Activated CD4-positive, alpha-beta T cell treated with anti-CD3 and anti-CD28 coated beads, Interleukin-2, amount 10 ng/mL, durations not matched to agents 24 days and 14 days (primary cell): ENCODE results near the gene BRI3BP. TPM values are rescaled to one million over a fixed set of nuclear protein-coding genes. Genes with fewer than 3 reads are reported as not detected.

Experiments used
- DNase-seq: peaks from one replicate; pipeline ENCODE4 v3.0.0; 2022
- H3K27ac Mint-ChIP-seq: one replicate; pipeline ENCODE4 v1.8.0; 2022; ENCODE audit warnings: mild to moderate bottlenecking, mixed read lengths
- H3K27me3 Mint-ChIP-seq: one replicate; pipeline ENCODE4 v1.8.0; 2022; ENCODE audit warnings: mixed read lengths
- H3K36me3 Mint-ChIP-seq: one replicate; pipeline ENCODE4 v1.8.0; 2022; ENCODE audit warnings: low read depth, mild to moderate bottlenecking, mixed read lengths
- H3K4me1 Mint-ChIP-seq: one replicate; pipeline ENCODE4 v1.8.0; 2021; ENCODE audit warnings: mixed read lengths
- H3K4me3 Mint-ChIP-seq: one replicate; pipeline ENCODE4 v1.8.0; 2022; ENCODE audit warnings: mild to moderate bottlenecking, moderate library complexity, mixed read lengths
- H3K9me3 Mint-ChIP-seq: one replicate; pipeline ENCODE4 v1.8.0; 2021; ENCODE audit warnings: mixed read lengths
- intact Hi-C: fragments of 100-400 bp; cut with micrococcal nuclease; formaldehyde crosslinking; loops from one replicate; pipeline ENCODE4 v1.15.1; 2023
- total RNA-seq: library from RNA; stranded (reverse); gene quantifications from 2 replicates; pipeline ENCODE4 v1.2.3, GENCODE V29; 2022

BRI3BP gene
- total RNA-seq, 1 donor from 2014 or later, result 37.4 TPM

DNA sequence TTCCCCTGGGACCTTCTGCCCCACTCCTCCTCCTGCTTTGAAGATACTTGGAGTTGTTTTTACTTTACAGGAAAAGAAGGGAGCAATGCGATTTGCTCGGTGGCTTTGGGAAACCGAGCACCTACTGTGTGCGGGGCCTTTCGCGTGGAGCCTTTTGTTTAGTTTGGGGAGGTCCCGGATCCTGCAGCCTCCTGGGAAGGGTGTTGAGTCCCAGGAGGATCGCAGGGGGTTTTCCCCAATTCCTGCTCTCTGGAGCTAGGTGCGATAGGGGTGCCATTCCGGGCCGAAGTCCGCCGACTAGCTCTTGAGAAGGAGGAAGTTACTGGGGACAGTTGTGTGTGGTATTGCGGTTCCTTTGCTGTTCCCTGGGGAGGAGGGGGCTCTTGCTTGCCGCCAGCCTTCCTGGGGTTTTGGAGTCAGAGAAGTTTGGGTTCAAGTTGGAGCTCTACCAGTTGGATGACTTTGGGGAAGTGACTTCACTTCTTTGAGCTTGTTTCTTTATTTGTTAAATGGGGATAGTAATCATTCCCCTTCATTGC lies 1.1 kb downstream of the BRI3BP start:
- intact Hi-C loops, result no loop called here
- H3K27me3 Mint-ChIP-seq, result no peaks in the 10 kb centered on the region
- DNase-seq, result peak; percentile 73
- H3K4me3 Mint-ChIP-seq, result peak overlapping the region; percentile 94
- peak overlapping the region; percentile 92 for H3K27ac Mint-ChIP-seq
- H3K9me3 Mint-ChIP-seq, result no peaks in the 10 kb centered on the region
- H3K36me3 Mint-ChIP-seq, result peaks cover 18% of the 10 kb centered on the region
- H3K4me1 Mint-ChIP-seq, result peaks cover 21% of the 10 kb centered on the region

DNA sequence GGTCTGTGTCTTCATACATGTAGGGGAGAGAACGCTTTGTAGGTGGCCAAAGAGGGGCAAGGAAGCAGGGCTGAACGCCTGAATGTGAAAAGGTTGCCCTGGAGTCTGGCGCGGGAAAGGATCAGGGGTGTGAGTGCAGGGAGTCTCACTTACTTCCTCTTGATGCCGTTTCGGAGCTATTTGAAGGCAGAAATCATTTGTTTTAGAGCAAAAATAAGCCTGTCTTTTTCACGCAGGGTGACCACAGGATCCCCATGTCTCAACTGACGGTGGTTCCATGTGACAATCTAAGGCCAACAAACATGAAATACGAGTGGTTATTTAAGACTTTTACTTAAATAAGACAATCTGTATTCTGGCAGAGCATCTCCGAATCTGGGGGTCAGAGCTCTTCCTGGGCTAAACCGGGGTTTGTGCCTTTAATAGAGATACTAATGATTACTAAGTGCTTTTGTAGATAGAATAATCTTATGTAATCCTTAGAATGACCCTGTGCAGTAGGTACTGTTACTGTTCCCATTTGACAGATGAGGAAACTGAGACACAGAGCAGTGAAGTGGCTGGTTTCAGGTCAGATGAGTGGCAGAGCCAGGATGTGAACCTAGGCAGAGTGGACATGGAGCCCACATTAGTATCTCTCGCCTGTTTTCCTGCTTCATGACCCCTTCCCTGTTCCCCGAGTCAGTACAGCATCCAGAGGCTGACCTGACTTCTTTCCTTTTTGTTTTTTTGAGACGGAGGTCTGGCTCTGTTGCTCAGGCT lies 1.9 kb downstream of the BRI3BP start:
- H3K4me3 Mint-ChIP-seq, result peak overlapping the region; percentile 94
- peak overlapping the region; percentile 92 for H3K27ac Mint-ChIP-seq
- peaks cover 21% of the 10 kb centered on the region for H3K4me1 Mint-ChIP-seq
- intact Hi-C loops, result no loop called here
- DNase-seq, result peak; percentile 62
- no peaks in the 10 kb centered on the region for H3K9me3 Mint-ChIP-seq
- H3K36me3 Mint-ChIP-seq, result peaks cover 18% of the 10 kb centered on the region
- no peaks in the 10 kb centered on the region for H3K27me3 Mint-ChIP-seq

DNA sequence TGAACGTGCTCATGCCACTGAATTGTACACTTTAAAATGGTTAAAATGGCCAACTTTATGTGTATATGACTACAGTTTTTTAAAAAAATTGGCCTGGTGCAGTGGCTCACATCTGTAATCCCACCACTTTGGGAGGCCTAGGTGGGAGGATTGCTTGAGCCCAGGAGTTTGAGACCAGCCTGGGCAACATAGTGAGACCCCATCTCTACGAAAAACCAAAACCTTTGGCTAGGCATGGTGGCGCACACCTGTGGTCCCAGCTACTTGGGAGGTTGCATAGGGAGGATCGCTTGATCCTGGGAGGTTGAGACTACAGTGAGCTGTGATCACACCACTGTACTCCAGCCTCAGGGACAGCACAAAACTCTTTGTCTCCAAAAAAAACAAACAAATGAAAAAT lies 5.3 kb downstream of the BRI3BP start:
- no peak for DNase-seq
- intact Hi-C loops, result no loop called here
- Mint-ChIP-seq H3K4me3 (no peak overlapping the region), H3K36me3 (peaks cover 24% of the 10 kb centered on the region), H3K4me1 (peaks cover 25% of the 10 kb centered on the region), H3K27me3 (no peaks in the 10 kb centered on the region), H3K9me3 (no peaks in the 10 kb centered on the region), H3K27ac (no peak overlapping the region)

GRCh38 chr12:125001636-125002035 lies 8.2 kb downstream of the BRI3BP start:
- Mint-ChIP-seq H3K27me3 (no peaks in the 10 kb centered on the region), H3K9me3 (no peaks in the 10 kb centered on the region), H3K4me1 (peaks cover 11% of the 10 kb centered on the region), H3K36me3 (peaks cover 14% of the 10 kb centered on the region), H3K27ac (no peak overlapping the region), H3K4me3 (no peak overlapping the region)
- no peak for DNase-seq
- intact Hi-C loops, result no loop called here

- Mint-ChIP-seq H3K4me1 (peaks cover 17% of the 10 kb centered on the region), H3K36me3 (peaks cover 15% of the 10 kb centered on the region), H3K9me3 (no peaks in the 10 kb centered on the region), H3K27me3 (no peaks in the 10 kb centered on the region), H3K27ac (no peak overlapping the region), H3K4me3 (no peak overlapping the region)
- intact Hi-C loops, result no loop called here
- DNase-seq, result no peak
These were observed 9.6 kb downstream of the BRI3BP start for GRCh38 chr12:125003021-125003420.

DNA sequence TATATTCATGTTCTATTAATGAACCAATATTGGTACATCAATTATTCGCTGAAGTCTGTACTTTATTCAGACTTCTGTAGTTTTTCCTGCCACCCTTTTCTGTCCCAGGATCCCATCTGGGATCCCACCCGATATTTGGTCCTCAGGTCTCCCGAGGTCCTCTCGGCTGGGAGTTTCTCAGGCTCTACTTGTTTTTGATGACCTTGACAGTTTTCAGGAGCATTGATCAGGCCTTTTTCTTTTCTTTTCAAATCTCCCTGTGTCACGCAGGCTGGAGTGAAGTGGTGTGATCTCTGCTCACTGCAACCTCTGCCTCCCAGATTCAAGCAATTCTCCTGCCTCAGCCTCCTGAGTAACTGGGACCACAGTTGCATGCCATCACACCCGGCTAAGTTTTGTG lies 11.2 kb downstream of the BRI3BP start:
- Mint-ChIP-seq H3K36me3 (peaks cover 11% of the 10 kb centered on the region), H3K9me3 (no peaks in the 10 kb centered on the region), H3K27me3 (no peaks in the 10 kb centered on the region), H3K4me3 (no peak overlapping the region), H3K27ac (no peak overlapping the region), H3K4me1 (peaks cover 15% of the 10 kb centered on the region)
- DNase-seq, result no peak
- intact Hi-C loops, result no loop called here

DNA sequence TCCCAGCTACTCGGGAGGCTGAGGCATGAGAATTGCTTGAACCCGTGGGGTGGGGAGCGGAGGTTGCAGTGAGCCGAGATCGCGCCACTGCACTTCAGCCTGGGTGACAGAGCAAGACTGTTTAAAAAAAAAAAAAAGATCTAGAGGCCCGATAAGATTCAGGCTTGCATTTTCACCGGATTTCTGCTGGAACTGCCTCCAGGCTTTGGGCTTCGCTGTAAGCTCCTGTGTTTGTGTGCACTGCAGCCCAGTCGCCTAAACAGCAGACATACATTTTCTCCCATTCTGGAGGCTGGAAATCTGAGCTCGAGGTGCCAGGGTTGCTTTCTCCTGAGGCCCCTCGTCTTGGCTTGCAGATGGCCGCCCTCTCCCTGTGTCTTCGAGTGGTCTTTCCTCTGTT lies 12.2 kb downstream of the BRI3BP start:
- no peak for DNase-seq
- no peak overlapping the region for H3K4me3 Mint-ChIP-seq
- H3K9me3 Mint-ChIP-seq, result no peaks in the 10 kb centered on the region
- intact Hi-C loops, result no loop called here
- no peaks in the 10 kb centered on the region for H3K27me3 Mint-ChIP-seq
- H3K36me3 Mint-ChIP-seq, result peaks cover 10% of the 10 kb centered on the region
- H3K27ac Mint-ChIP-seq, result no peak overlapping the region
- H3K4me1 Mint-ChIP-seq, result peaks cover 13% of the 10 kb centered on the region

GRCh38 chr12:125006365-125006764 lies 12.9 kb downstream of the BRI3BP start:
- no peak for DNase-seq
- Mint-ChIP-seq H3K27me3 (no peaks in the 10 kb centered on the region), H3K4me3 (no peak overlapping the region), H3K27ac (no peak overlapping the region), H3K36me3 (peaks cover 9% of the 10 kb centered on the region), H3K9me3 (no peaks in the 10 kb centered on the region), H3K4me1 (peaks cover 12% of the 10 kb centered on the region)
- intact Hi-C loops, result no loop called here

DNA sequence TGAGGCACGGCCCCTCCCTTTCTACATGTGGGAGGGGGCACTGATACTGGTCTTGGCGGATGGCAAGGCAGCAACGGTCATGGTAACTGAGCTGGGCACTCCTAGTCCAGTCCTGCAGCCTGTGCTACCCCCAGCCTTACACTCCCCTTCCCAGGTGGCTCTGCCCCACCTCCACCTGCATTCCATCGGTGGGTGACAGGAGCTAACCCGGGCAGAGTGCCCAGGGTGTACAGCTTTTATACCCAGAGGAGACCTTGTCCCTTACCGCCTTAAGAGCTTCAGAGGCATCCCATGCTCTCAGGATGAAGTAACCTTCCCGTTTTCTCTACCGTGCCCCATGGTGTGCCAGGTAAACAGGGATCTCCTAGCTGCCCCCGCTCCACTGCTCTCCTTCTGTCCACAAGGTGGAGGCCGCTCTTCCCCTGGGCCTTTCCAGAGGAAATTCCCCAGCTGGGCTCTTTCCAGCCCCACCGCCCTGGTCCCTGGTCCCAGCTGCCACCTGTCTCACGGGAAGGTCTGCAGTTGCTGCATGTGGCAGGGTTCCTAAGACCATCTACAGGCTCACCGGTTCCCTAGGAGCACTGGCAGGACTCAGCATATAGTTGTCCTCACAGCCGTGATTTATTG lies 20.5 kb downstream of the BRI3BP start:
- Mint-ChIP-seq H3K36me3 (peaks cover 26% of the 10 kb centered on the region), H3K4me3 (no peak overlapping the region), H3K27ac (no peak overlapping the region), H3K27me3 (no peaks in the 10 kb centered on the region), H3K9me3 (no peaks in the 10 kb centered on the region), H3K4me1 (no peaks in the 10 kb centered on the region)
- DNase-seq, result no peak
- intact Hi-C loops, result no loop called here

DNA sequence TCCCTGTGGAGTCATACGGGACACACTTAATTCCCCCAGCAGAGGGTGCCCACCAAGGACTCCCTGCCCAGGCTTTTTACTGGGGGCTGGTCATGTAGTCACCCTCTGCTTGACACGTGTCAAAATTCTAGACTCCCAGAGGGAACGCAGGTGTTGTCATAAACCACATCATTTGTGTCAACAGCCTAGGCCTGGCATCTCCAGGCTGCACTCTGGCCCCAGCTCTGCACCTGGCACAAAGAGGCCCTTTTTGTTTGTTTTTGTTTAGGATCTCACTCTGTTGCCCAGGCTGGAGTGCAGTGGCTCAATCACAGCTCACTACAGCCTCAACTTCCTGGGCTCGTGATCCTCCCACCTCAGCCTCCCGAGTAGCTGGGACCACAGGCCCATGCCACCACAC lies 21.1 kb downstream of the BRI3BP start:
- Mint-ChIP-seq H3K36me3 (peaks cover 30% of the 10 kb centered on the region), H3K27me3 (no peaks in the 10 kb centered on the region), H3K4me1 (no peaks in the 10 kb centered on the region), H3K27ac (no peak overlapping the region), H3K4me3 (no peak overlapping the region), H3K9me3 (no peaks in the 10 kb centered on the region)
- intact Hi-C loops, result no loop called here
- no peak for DNase-seq

DNA sequence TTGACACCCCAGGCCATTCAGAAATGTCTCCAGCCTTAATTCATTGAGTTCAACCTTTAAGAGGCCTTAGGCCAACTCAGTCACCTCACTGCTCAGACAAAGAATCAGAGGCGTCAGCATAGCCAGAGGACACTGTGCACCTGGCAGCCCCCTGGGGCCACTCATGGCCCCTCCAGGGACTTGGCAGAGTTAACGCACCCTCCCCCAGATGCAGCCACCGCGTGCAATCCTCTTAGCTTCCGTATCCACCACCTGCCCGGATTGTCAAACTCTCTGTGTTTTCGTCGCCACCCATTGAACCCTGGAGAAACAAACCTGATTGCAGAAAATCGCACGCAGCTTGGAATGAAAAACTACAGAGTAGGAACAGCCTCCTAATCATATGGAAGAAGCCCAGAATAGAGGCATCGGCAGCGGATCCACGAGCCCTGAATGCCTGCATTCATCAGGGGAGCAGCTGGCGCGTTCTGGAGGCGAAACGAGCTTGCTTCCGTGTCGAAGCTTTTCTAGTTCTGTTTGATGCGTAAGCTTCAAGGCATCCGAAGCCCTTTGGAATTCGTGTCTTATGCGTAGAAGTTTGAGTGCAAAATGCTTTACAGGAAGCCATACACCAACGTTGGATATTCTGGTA lies 22.4 kb downstream of the BRI3BP start:
- no peaks in the 10 kb centered on the region for H3K4me1 Mint-ChIP-seq
- H3K4me3 Mint-ChIP-seq, result no peak overlapping the region
- no peaks in the 10 kb centered on the region for H3K27me3 Mint-ChIP-seq
- H3K9me3 Mint-ChIP-seq, result no peaks in the 10 kb centered on the region
- intact Hi-C loops, result no loop called here
- DNase-seq, result no peak
- peaks cover 34% of the 10 kb centered on the region for H3K36me3 Mint-ChIP-seq
- no peak overlapping the region for H3K27ac Mint-ChIP-seq

DNA sequence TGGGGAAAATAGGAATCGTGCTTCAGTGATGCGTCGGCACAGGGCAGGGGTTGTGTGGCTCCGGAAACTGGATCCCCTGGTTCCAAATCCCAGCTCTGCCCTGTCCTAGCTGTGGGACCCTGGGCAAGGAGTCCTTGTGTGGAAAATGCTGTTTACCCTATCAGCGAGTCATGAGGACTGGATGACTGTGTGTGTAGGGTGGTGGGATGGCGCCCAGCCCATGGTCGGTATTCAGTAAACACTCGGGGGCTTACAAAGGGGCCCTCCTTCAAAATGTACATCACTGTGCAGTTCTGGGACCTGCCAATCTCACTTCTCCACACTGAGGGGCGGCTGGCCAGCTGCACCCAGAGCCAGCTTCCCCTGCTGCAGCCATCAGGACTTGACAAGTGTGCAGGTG lies 24.4 kb downstream of the BRI3BP start:
- intact Hi-C loops, result no loop called here
- H3K9me3 Mint-ChIP-seq, result no peaks in the 10 kb centered on the region
- H3K27ac Mint-ChIP-seq, result no peak overlapping the region
- peaks cover 36% of the 10 kb centered on the region for H3K36me3 Mint-ChIP-seq
- no peak overlapping the region for H3K4me3 Mint-ChIP-seq
- no peaks in the 10 kb centered on the region for H3K4me1 Mint-ChIP-seq
- H3K27me3 Mint-ChIP-seq, result no peaks in the 10 kb centered on the region
- no peak for DNase-seq

GRCh38 chr12:125018356-125018755 lies 24.9 kb downstream of the BRI3BP start:
- Mint-ChIP-seq H3K27ac (no peak overlapping the region), H3K36me3 (peaks cover 40% of the 10 kb centered on the region)

DNA sequence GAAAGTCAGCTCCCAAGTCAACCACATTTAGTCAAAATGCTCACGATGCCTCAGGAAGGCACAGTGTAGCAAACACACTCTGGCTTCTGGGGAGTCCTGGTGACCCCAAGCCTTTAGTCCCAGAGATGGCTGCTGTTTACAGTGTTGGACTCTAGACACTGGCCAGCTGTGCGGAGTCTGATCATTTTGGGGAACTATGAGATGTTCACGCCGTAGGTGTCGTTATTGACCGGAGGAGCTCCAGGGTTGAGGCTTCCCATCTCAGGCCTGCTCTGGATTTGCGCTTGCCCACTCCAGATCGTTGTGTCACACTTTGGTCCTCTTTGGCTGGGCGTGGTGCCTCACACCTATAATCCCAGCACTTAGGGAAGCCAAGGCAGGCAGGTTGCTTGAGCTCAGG lies 27.7 kb downstream of the BRI3BP start:
- H3K36me3 Mint-ChIP-seq, result peaks cover 31% of the 10 kb centered on the region

More at GRCh38 chr12:125018356-125018755, 24.9 kb downstream of the BRI3BP start:
- Mint-ChIP-seq H3K9me3 (no peaks in the 10 kb centered on the region), H3K4me3 (no peak overlapping the region), H3K4me1 (no peaks in the 10 kb centered on the region), H3K27me3 (no peaks in the 10 kb centered on the region)
- no peak for DNase-seq
- intact Hi-C loops, result no loop called here

More for the DNA sequence above, 27.7 kb downstream of the BRI3BP start:
- Mint-ChIP-seq H3K27me3 (no peaks in the 10 kb centered on the region), H3K27ac (no peak overlapping the region), H3K4me1 (no peaks in the 10 kb centered on the region), H3K4me3 (no peak overlapping the region), H3K9me3 (no peaks in the 10 kb centered on the region)
- intact Hi-C loops, result no loop called here
- DNase-seq, result no peak
